ENCODE measurements around the gene PCNX3.
"Not testable (repeated sequence)": the region's sequence is repeated elsewhere in the genome, so short reads cannot be mapped to it uniquely, and the experiment has no call there.

Gene PCNX3

GRCh38 chr11:65658174-65659021, 42.8 kb downstream of the PCNX3 start:
- H3K4me1 ChIP-seq (ENCODE audit: insufficient read depth, poor library complexity, severe bottlenecking) = peaks cover 3% of the 10 kb centered on the region
- peaks cover 72% of the 10 kb centered on the region for H3K36me3 ChIP-seq (ENCODE audit: low read depth)
- no peak overlapping the region for H3K27ac ChIP-seq (ENCODE audit: poor library complexity, severe bottlenecking)
- DNase-seq (ENCODE audit: low spot score) = no peak
- H3K9me3 ChIP-seq (ENCODE audit: severe bottlenecking) = no peaks in the 10 kb centered on the region
- H3K27me3 ChIP-seq (ENCODE audit: insufficient read depth, poor library complexity, severe bottlenecking) = no peaks in the 10 kb centered on the region
- H3K4me3 ChIP-seq (ENCODE audit: severe bottlenecking) = no peak overlapping the region
- ATAC-seq (ENCODE audit: low read depth) = no peak
- TF ChIP-seq, protein P1, sequence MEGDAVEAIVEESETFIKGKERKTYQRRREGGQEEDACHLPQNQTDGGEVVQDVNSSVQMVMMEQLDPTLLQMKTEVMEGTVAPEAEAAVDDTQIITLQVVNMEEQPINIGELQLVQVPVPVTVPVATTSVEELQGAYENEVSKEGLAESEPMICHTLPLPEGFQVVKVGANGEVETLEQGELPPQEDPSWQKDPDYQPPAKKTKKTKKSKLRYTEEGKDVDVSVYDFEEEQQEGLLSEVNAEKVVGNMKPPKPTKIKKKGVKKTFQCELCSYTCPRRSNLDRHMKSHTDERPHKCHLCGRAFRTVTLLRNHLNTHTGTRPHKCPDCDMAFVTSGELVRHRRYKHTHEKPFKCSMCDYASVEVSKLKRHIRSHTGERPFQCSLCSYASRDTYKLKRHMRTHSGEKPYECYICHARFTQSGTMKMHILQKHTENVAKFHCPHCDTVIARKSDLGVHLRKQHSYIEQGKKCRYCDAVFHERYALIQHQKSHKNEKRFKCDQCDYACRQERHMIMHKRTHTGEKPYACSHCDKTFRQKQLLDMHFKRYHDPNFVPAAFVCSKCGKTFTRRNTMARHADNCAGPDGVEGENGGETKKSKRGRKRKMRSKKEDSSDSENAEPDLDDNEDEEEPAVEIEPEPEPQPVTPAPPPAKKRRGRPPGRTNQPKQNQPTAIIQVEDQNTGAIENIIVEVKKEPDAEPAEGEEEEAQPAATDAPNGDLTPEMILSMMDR (IDR thresholded peaks at IDR 0.05; ENCODE audit: poor library complexity, severe bottlenecking) = no peak

GRCh38 chr11:65660038-65660437, 44.5 kb downstream of the PCNX3 start:
- Histone ChIP-seq H3K27ac (ENCODE audit: poor library complexity, severe bottlenecking) (no peak overlapping the region), H3K9me3 (ENCODE audit: severe bottlenecking) (no peaks in the 10 kb centered on the region), H3K36me3 (ENCODE audit: low read depth) (peaks cover 66% of the 10 kb centered on the region), H3K27me3 (ENCODE audit: insufficient read depth, poor library complexity, severe bottlenecking) (no peaks in the 10 kb centered on the region), H3K4me3 (ENCODE audit: severe bottlenecking) (no peak overlapping the region), H3K4me1 (ENCODE audit: insufficient read depth, poor library complexity, severe bottlenecking) (peaks cover 8% of the 10 kb centered on the region)
- TF ChIP-seq, protein P1 (IDR thresholded peaks at IDR 0.05; ENCODE audit: poor library complexity, severe bottlenecking) = no peak
- no peak for ATAC-seq (ENCODE audit: low read depth)
- no peak for DNase-seq (ENCODE audit: low spot score)

DNA sequence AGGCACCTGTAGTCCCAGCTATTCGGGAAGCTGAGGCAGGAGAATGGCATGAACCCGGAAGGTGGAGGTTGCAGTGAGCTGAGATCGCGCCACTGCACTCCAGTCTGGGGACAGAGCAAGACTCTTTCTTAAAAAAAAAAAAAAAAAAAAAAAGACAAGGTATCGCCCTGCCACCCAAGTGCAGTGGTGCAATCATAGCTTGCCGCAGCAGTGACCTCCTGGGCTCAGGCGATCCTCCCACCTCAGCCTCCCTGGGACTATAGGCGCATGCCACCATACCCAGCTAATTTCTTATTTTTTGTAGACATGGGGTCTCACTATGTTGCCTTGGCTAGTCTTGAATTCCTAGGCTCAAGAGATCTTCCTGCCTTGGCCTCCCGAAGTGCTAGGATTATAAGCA, 45.3 kb downstream of the PCNX3 start:
- not testable (repeated sequence) for DNase-seq (ENCODE audit: low spot score); ATAC-seq (ENCODE audit: low read depth); H3K4me1 ChIP-seq (ENCODE audit: insufficient read depth, poor library complexity, severe bottlenecking); H3K9me3 ChIP-seq (ENCODE audit: severe bottlenecking); H3K4me3 ChIP-seq (ENCODE audit: severe bottlenecking); H3K27ac ChIP-seq (ENCODE audit: poor library complexity, severe bottlenecking); H3K27me3 ChIP-seq (ENCODE audit: insufficient read depth, poor library complexity, severe bottlenecking)
- peaks cover 58% of the 10 kb centered on the region for H3K36me3 ChIP-seq (ENCODE audit: low read depth)

DNA sequence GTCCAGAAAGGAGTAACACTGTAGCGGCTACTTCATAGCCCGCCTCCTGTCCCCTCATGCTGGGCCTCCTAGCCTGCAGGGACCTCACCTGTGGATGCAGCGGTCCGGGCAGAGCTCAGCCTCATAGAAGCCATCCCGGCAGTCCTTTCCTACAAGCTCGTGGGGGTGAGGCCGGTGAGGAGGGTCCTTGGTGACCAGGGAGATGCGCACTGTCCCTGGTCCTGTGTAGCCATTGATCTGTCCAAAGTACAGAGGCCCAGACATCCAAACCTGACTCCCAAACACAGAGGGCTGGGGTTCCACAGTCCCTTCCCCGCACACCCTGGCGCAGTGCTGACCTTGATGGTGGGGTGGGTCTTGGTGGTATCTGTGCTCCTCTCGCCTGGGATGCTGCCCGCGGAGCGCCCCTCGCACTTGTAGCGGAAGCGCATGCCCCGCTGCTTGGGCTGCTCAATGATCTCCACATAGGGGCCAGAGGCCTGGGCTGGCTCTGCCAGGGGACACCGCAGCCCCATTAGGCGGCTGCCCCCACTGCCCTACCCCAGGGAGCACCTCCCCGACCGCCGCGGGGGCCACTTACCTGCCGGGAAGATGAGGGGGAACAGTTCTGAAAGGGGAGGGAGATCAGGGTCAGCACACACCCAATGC, 46.1 kb downstream of the PCNX3 start:
- no peak for ATAC-seq (ENCODE audit: low read depth)

DNA sequence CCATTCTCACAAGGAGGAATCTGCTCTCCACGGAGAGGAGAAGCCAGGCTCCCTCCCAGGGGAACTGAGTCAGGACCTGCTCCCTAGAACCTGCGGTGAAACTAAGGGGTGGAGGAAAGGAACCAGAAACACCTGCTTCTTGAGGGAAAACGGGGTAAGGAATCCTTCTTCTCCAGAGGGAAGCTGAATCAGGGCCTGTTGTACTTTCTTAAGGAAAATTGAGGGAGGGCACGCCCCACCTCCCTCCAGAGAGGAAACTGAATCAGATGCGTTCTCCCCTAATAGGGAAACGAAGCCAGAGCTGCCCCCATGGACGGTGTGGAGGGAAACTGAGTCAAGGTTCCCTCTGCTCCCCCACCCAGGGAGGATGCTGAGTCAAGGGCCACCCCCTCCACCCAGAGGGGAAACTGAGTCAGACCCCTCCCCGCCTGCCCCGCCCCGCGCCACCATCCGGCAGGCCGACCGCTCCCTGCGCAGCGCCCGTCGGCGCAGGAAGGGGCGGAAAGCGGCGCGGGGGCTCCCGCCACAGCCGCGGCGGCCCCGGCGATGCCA, 46.7 kb downstream of the PCNX3 start:
- no peaks in the 10 kb centered on the region for H3K27me3 ChIP-seq (ENCODE audit: insufficient read depth, poor library complexity, severe bottlenecking)
- ATAC-seq (ENCODE audit: low read depth) = no peak
- peak overlapping the region; percentile 77 for H3K27ac ChIP-seq (ENCODE audit: poor library complexity, severe bottlenecking)
- DNase-seq (ENCODE audit: low spot score) = no peak
- H3K4me3 ChIP-seq (ENCODE audit: severe bottlenecking) = peak overlapping the region; percentile 79
- peaks cover 8% of the 10 kb centered on the region for H3K4me1 ChIP-seq (ENCODE audit: insufficient read depth, poor library complexity, severe bottlenecking)
- TF ChIP-seq, protein P1 (IDR thresholded peaks at IDR 0.05; ENCODE audit: poor library complexity, severe bottlenecking) = no peak
- no peaks in the 10 kb centered on the region for H3K9me3 ChIP-seq (ENCODE audit: severe bottlenecking)
- peaks cover 44% of the 10 kb centered on the region for H3K36me3 ChIP-seq (ENCODE audit: low read depth)

More for the DNA sequence above, 46.1 kb downstream of the PCNX3 start:
- no peaks in the 10 kb centered on the region for H3K27me3 ChIP-seq (ENCODE audit: insufficient read depth, poor library complexity, severe bottlenecking)
- peak overlapping the region; percentile 79 for H3K4me3 ChIP-seq (ENCODE audit: severe bottlenecking)
- peaks cover 8% of the 10 kb centered on the region for H3K4me1 ChIP-seq (ENCODE audit: insufficient read depth, poor library complexity, severe bottlenecking)
- peak overlapping the region; percentile 77 for H3K27ac ChIP-seq (ENCODE audit: poor library complexity, severe bottlenecking)
- TF ChIP-seq, protein P1 (IDR thresholded peaks at IDR 0.05; ENCODE audit: poor library complexity, severe bottlenecking) = no peak
- H3K36me3 ChIP-seq (ENCODE audit: low read depth) = peaks cover 50% of the 10 kb centered on the region
- no peak for DNase-seq (ENCODE audit: low spot score)
- no peaks in the 10 kb centered on the region for H3K9me3 ChIP-seq (ENCODE audit: severe bottlenecking)

Measured in RWPE2 (cell line).